Keratinocyte (primary cell): Measurements from ENCODE around the gene DNAH2. TPM values are rescaled to one million over a fixed set of nuclear protein-coding genes. Genes with fewer than 3 reads are reported as not detected.

Source experiments
- DNase-seq: peaks from one replicate; pipeline ENCODE4 v3.0.0-alpha.2; 2011; ENCODE audit warnings: low read depth, missing footprints, low spot score
- FAIRE-seq: peaks from 2 replicates; lab custom pipeline; 2011; peaks lifted over from hg19 to GRCh38; lab: Jason Lieb, UNC
- H2AFZ ChIP-seq: 2 replicates; pipeline ENCODE4 v1.6.0; 2012; ENCODE audit warnings: low read length, control low read depth, inconsistent platforms; ENCODE audit not compliant: control insufficient read depth
- H3K27ac ChIP-seq: 2 replicates; pipeline ENCODE4 v1.5.1; 2011; ENCODE audit warnings: low read length; ENCODE audit not compliant: control insufficient read depth, insufficient read depth
- H3K27me3 ChIP-seq: 3 replicates; pipeline ENCODE4 v1.6.0; 2011; ENCODE audit warnings: low read length; ENCODE audit not compliant: control insufficient read depth, insufficient read depth; ENCODE audit errors: extremely low read depth
- H3K36me3 ChIP-seq, 2 experiments: 2 replicates in 1 of 2; 3 replicates in 1 of 2; pipeline ENCODE4 v1.5.1; 2011; ENCODE audit warnings: low read length in 2 of 2, mild to moderate bottlenecking in 1 of 2; ENCODE audit not compliant: control insufficient read depth in 2 of 2, insufficient read depth in 2 of 2; ENCODE audit errors: extremely low read depth in 1 of 2
- H3K4me1 ChIP-seq: 3 replicates; pipeline ENCODE4 v1.5.1; 2011; ENCODE audit warnings: low read length; ENCODE audit not compliant: control insufficient read depth, insufficient read depth; ENCODE audit errors: extremely low read depth
- H3K4me2 ChIP-seq: 3 replicates; pipeline ENCODE4 v1.6.0; 2011; ENCODE audit warnings: low read depth, low read length; ENCODE audit not compliant: control insufficient read depth, insufficient read depth; ENCODE audit errors: extremely low read depth
- H3K4me3 ChIP-seq, 3 experiments: fragments of 200-600 bp in 1 of 3; sonication (generic) in 1 of 3; 2 replicates in 2 of 3; 3 replicates in 1 of 3; pipeline ENCODE4 v1.5.1; 2011 to 2016; ENCODE audit warnings: low read length in 3 of 3, mild to moderate bottlenecking in 3 of 3, control low read depth in 2 of 3, inconsistent platforms in 1 of 3, low read depth in 1 of 3, mixed read lengths in 1 of 3, mixed run types in 1 of 3, moderate library complexity in 1 of 3; ENCODE audit not compliant: control insufficient read depth in 2 of 3, insufficient read depth in 2 of 3; ENCODE audit errors: extremely low read depth in 1 of 3
- H3K79me2 ChIP-seq: 2 replicates; pipeline ENCODE4 v1.6.0; 2012; ENCODE audit warnings: low read length; ENCODE audit not compliant: control insufficient read depth, insufficient read depth
- H3K9ac ChIP-seq: 3 replicates; pipeline ENCODE4 v1.6.0; 2011; ENCODE audit warnings: low read length; ENCODE audit not compliant: control insufficient read depth, insufficient read depth; ENCODE audit errors: extremely low read depth
- H3K9me1 ChIP-seq: 3 replicates; pipeline ENCODE4 v1.6.0; 2011; ENCODE audit warnings: low read length; ENCODE audit not compliant: control insufficient read depth, insufficient read depth; ENCODE audit errors: extremely low read depth
- H3K9me3 ChIP-seq: 2 replicates; pipeline ENCODE4 v1.5.1; 2012; ENCODE audit warnings: low read depth, low read length; ENCODE audit not compliant: control insufficient read depth
- H4K20me1 ChIP-seq: 3 replicates; pipeline ENCODE4 v1.6.0; 2011; ENCODE audit warnings: low read length; ENCODE audit not compliant: control insufficient read depth, insufficient read depth; ENCODE audit errors: extremely low read depth
- EZH2 ChIP-seq: IDR thresholded peaks from one replicate; pipeline ENCODE4 v1.6.1; 2012; ENCODE audit warnings: inconsistent platforms, mild to moderate bottlenecking, low read length, moderate library complexity
- dilution Hi-C: fragments of 300-500 bp; cut with MboI; formaldehyde crosslinking; loops from one replicate; pipeline ENCODE4 v1.7.0; 2020; ENCODE audit warnings: low sequenced_read_pairs; ENCODE audit not compliant: extremely low pct_ligation_motif_present
- polyA plus RNA-seq, 5 experiments: library from polyadenylated mRNA; depleted of rRNA in 3 of 5; stranded (reverse) in 3 of 5; stranded (forward) in 1 of 5; unstranded in 1 of 5; fragments of >200 nt; gene quantifications; 1 replicate in 1 of 5; 2 replicates in 3 of 5; 3 replicates in 1 of 5; pipeline versions ENCODE4 v1.2.1 to v1.2.3, GENCODE V29; 2011 to 2012; ENCODE audit warnings: missing spikeins in 2 of 5, low read depth in 1 of 5, low replicate concordance in 1 of 5
- TF ChIP-seq, protein P1 (sequence below), 3 experiments: IDR thresholded peaks in 1 of 3; conservative IDR thresholded peaks in 1 of 3; optimal IDR thresholded peaks in 1 of 3; 2 replicates in 2 of 3; 3 replicates in 1 of 3; pipeline versions ENCODE3 to v1.5.1; 2011; ENCODE audit warnings: low read length in 3 of 3, mild to moderate bottlenecking in 3 of 3, moderate library complexity in 2 of 3, control low read depth in 1 of 3, inconsistent platforms in 1 of 3; ENCODE audit not compliant: insufficient read depth in 2 of 3; ENCODE audit errors: extremely low read depth in 1 of 3

DNAH2 gene
- polyA plus RNA-seq, 1 donor (not counting 4 experiments of a cell fraction or from before 2014, with no cell fraction given) = 0.13 TPM

GRCh38 chr17:7754656-7755055 lies 37.1 kb downstream of the DNAH2 start:
- H3K9ac ChIP-seq = peak overlapping the region; percentile 65
- H3K4me1 ChIP-seq = peaks cover 30% of the 10 kb centered on the region
- H3K79me2 ChIP-seq = no peaks in the 10 kb centered on the region
- no peaks in the 10 kb centered on the region for H3K36me3 ChIP-seq
- no peaks in the 10 kb centered on the region for H3K9me1 ChIP-seq
- no peaks in the 10 kb centered on the region for H3K27me3 ChIP-seq
- peak overlapping the region; percentile 83 for H3K4me2 ChIP-seq
- H4K20me1 ChIP-seq = no peaks in the 10 kb centered on the region
- FAIRE-seq (no peak), DNase-seq (no peak)
- dilution Hi-C loops = no loop called here
- H3K9me3 ChIP-seq = no peaks in the 10 kb centered on the region
- peak overlapping the region; percentile 82 for H3K27ac ChIP-seq
- no peak overlapping the region for H3K4me3 ChIP-seq
- TF ChIP-seq EZH2 = no peak
- TF ChIP-seq, protein P1, sequence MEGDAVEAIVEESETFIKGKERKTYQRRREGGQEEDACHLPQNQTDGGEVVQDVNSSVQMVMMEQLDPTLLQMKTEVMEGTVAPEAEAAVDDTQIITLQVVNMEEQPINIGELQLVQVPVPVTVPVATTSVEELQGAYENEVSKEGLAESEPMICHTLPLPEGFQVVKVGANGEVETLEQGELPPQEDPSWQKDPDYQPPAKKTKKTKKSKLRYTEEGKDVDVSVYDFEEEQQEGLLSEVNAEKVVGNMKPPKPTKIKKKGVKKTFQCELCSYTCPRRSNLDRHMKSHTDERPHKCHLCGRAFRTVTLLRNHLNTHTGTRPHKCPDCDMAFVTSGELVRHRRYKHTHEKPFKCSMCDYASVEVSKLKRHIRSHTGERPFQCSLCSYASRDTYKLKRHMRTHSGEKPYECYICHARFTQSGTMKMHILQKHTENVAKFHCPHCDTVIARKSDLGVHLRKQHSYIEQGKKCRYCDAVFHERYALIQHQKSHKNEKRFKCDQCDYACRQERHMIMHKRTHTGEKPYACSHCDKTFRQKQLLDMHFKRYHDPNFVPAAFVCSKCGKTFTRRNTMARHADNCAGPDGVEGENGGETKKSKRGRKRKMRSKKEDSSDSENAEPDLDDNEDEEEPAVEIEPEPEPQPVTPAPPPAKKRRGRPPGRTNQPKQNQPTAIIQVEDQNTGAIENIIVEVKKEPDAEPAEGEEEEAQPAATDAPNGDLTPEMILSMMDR (optimal IDR thresholded peaks at IDR 0.05 in 1 of 3, IDR thresholded peaks at IDR 0.05 in 1 of 3, conservative IDR thresholded peaks at IDR 0.05 in 1 of 3; ENCODE audit: extremely low read depth in 1 of 3, insufficient read depth in 2 of 3, low read length in 3 of 3) = no peak
- H2AFZ ChIP-seq = no peak overlapping the region

GRCh38 chr17:7755095-7755890 lies 37.7 kb downstream of the DNAH2 start:
- TF ChIP-seq, protein P1 (optimal IDR thresholded peaks at IDR 0.05 in 1 of 3, IDR thresholded peaks at IDR 0.05 in 1 of 3, conservative IDR thresholded peaks at IDR 0.05 in 1 of 3; ENCODE audit: extremely low read depth in 1 of 3, insufficient read depth in 2 of 3, low read length in 3 of 3) = no peak
- no peak for TF ChIP-seq EZH2
- no peaks in the 10 kb centered on the region for H3K79me2 ChIP-seq
- peak; percentile 67 for DNase-seq
- peak overlapping the region; percentile 84 for H2AFZ ChIP-seq
- no peaks in the 10 kb centered on the region for H3K36me3 ChIP-seq
- H3K9me1 ChIP-seq = no peaks in the 10 kb centered on the region
- no peaks in the 10 kb centered on the region for H4K20me1 ChIP-seq
- peak overlapping the region; percentile 82 for H3K27ac ChIP-seq
- no peaks in the 10 kb centered on the region for H3K9me3 ChIP-seq
- dilution Hi-C loops = no loop called here
- H3K27me3 ChIP-seq = no peaks in the 10 kb centered on the region
- FAIRE-seq = peak; percentile 97
- peak overlapping the region in 1 of 3 experiments; percentile 47 for H3K4me3 ChIP-seq
- H3K4me2 ChIP-seq = peak overlapping the region; percentile 83
- H3K4me1 ChIP-seq = peaks cover 26% of the 10 kb centered on the region
- H3K9ac ChIP-seq = peak overlapping the region; percentile 65
